Measurements from ENCODE around the gene TXNL4B.

TXNL4B gene

DNA sequence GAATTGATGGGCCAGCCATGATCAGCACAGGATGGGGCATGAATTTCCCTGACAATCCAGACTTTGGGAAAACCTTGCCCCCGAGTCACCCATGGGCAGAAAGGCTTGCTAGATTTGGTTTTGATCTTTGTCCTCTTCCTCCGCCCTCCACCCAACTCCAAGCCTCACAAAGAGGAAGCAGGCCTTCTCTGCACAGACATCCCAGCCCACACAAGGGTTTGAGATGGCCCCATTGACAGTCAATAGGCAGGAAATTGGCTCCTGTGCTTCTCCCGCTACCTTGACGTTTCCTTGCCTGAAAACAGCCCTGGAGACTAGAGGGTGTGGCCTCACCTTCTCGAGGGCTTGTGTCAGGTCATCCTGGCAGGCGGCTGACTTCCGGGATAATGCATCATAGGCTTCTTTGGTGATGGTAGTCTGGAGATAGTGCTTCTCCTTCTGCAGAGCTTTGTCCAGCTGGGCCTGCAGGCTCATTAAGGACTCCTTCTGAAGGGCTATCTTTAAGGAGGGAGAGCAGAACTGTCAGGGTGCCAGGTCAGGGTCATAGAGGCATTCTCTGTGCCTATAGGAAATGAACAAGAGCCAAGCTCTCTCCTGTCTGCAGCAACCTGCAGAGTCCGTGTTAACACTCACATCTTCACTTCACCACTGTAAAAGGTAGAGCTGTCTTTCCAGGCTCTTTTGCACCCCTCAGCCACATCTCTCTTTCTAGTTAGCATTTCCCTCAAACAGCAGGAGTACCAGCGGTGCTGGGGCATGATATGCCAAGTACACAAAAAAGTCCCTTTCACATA is 32.4 kb upstream of the TXNL4B start:
- Histone ChIP-seq H3K27me3 (ENCODE audit: control insufficient read depth, insufficient read depth, low read length) (no peaks in the 10 kb centered on the region), H3K9ac (ENCODE audit: low read length) (no peak overlapping the region), H3K36me3 (ENCODE audit: control insufficient read depth, insufficient read depth, low read length) (no peaks in the 10 kb centered on the region), H3K9me3 (ENCODE audit: control insufficient read depth, low read length) (no peaks in the 10 kb centered on the region), H3K4me3 (ENCODE audit: low read length) (no peak overlapping the region), H3K4me1 (ENCODE audit: control insufficient read depth, insufficient read depth, low read length) (peaks cover 15% of the 10 kb centered on the region)

GRCh38 chr16:72124761-72125634 is 31.6 kb upstream of the TXNL4B start:
- Histone ChIP-seq H3K4me3 (ENCODE audit: low read length) (no peak overlapping the region), H3K9me3 (ENCODE audit: control insufficient read depth, low read length) (no peaks in the 10 kb centered on the region), H3K36me3 (ENCODE audit: control insufficient read depth, insufficient read depth, low read length) (no peaks in the 10 kb centered on the region), H3K4me1 (ENCODE audit: control insufficient read depth, insufficient read depth, low read length) (peaks cover 15% of the 10 kb centered on the region), H3K27me3 (ENCODE audit: control insufficient read depth, insufficient read depth, low read length) (no peaks in the 10 kb centered on the region), H3K9ac (ENCODE audit: low read length) (no peak overlapping the region)

DNA sequence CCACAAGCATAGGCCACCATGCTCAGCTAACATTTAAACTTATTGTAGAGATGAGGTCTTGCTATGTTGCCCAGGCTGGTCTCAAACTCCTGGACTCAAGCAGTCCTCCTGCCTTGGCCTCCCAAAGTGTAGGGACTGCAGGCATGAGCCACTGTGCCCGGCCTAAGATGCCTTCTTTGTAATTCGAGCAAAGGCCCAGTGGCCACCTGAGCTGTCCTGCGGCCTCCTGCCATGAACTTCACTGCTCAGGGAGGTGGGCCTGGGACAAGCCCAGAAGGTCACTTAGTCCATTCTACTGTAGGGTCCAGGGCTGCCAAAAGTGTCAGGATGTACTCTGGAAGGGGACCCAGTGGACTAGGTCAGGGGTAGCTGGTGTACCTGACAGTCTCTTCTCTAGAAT is 30.7 kb upstream of the TXNL4B start:
- no peak overlapping the region for H3K4me3 ChIP-seq (ENCODE audit: low read length)
- H3K36me3 ChIP-seq (ENCODE audit: control insufficient read depth, insufficient read depth, low read length) = no peaks in the 10 kb centered on the region

GRCh38 chr16:72123426-72123825 is 30.0 kb upstream of the TXNL4B start:
- H3K27me3 ChIP-seq (ENCODE audit: control insufficient read depth, insufficient read depth, low read length) = no peaks in the 10 kb centered on the region
- H3K9me3 ChIP-seq (ENCODE audit: control insufficient read depth, low read length) = no peaks in the 10 kb centered on the region
- no peak overlapping the region for H3K9ac ChIP-seq (ENCODE audit: low read length)
- H3K4me1 ChIP-seq (ENCODE audit: control insufficient read depth, insufficient read depth, low read length) = peaks cover 15% of the 10 kb centered on the region
- no peak overlapping the region for H3K4me3 ChIP-seq (ENCODE audit: low read length)
- H3K36me3 ChIP-seq (ENCODE audit: control insufficient read depth, insufficient read depth, low read length) = no peaks in the 10 kb centered on the region

More for the DNA sequence above, 30.7 kb upstream of the TXNL4B start:
- H3K4me1 ChIP-seq (ENCODE audit: control insufficient read depth, insufficient read depth, low read length) = peaks cover 15% of the 10 kb centered on the region
- no peaks in the 10 kb centered on the region for H3K27me3 ChIP-seq (ENCODE audit: control insufficient read depth, insufficient read depth, low read length)
- H3K9me3 ChIP-seq (ENCODE audit: control insufficient read depth, low read length) = no peaks in the 10 kb centered on the region
- H3K9ac ChIP-seq (ENCODE audit: low read length) = no peak overlapping the region

DNA sequence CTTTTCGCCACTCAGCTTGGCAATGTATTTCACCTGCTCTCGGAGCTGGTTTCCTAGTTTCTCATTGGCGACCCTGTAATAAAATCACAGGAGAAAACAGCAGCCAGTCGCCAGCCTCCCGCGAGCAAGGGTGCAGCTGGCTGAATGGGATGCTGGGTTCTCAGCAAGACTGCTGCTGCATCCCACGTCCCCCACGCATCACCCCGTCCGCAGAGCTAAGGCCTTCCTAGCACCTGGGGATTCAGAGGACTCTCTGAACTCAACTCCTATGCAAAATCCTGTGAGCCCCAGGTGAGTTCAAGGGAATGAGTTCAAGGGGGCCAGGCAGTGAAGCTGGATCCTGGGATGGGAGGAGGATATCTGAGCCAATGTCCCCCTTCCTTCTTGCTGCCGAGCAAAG is 29.5 kb upstream of the TXNL4B start:
- Histone ChIP-seq H3K4me1 (ENCODE audit: control insufficient read depth, insufficient read depth, low read length) (peaks cover 15% of the 10 kb centered on the region), H3K4me3 (ENCODE audit: low read length) (no peak overlapping the region), H3K36me3 (ENCODE audit: control insufficient read depth, insufficient read depth, low read length) (no peaks in the 10 kb centered on the region), H3K9me3 (ENCODE audit: control insufficient read depth, low read length) (no peaks in the 10 kb centered on the region), H3K9ac (ENCODE audit: low read length) (no peak overlapping the region), H3K27me3 (ENCODE audit: control insufficient read depth, insufficient read depth, low read length) (no peaks in the 10 kb centered on the region)

GRCh38 chr16:72122308-72122707 is 28.9 kb upstream of the TXNL4B start:
- Histone ChIP-seq H3K4me1 (ENCODE audit: control insufficient read depth, insufficient read depth, low read length) (peaks cover 15% of the 10 kb centered on the region), H3K27me3 (ENCODE audit: control insufficient read depth, insufficient read depth, low read length) (no peaks in the 10 kb centered on the region), H3K9me3 (ENCODE audit: control insufficient read depth, low read length) (no peaks in the 10 kb centered on the region), H3K4me3 (ENCODE audit: low read length) (no peak overlapping the region), H3K36me3 (ENCODE audit: control insufficient read depth, insufficient read depth, low read length) (no peaks in the 10 kb centered on the region), H3K9ac (ENCODE audit: low read length) (no peak overlapping the region)

GRCh38 chr16:72120026-72120425 is 26.6 kb upstream of the TXNL4B start:
- H3K9ac ChIP-seq (ENCODE audit: low read length) = no peak overlapping the region
- H3K36me3 ChIP-seq (ENCODE audit: control insufficient read depth, insufficient read depth, low read length) = no peaks in the 10 kb centered on the region
- no peaks in the 10 kb centered on the region for H3K27me3 ChIP-seq (ENCODE audit: control insufficient read depth, insufficient read depth, low read length)
- no peak overlapping the region for H3K4me3 ChIP-seq (ENCODE audit: low read length)
- no peaks in the 10 kb centered on the region for H3K9me3 ChIP-seq (ENCODE audit: control insufficient read depth, low read length)
- peaks cover 5% of the 10 kb centered on the region for H3K4me1 ChIP-seq (ENCODE audit: control insufficient read depth, insufficient read depth, low read length)

GRCh38 chr16:72113616-72113945 is 20.2 kb upstream of the TXNL4B start:
- Histone ChIP-seq H3K9ac (ENCODE audit: low read length) (no peak overlapping the region), H3K9me3 (ENCODE audit: control insufficient read depth, low read length) (no peaks in the 10 kb centered on the region), H3K36me3 (ENCODE audit: control insufficient read depth, insufficient read depth, low read length) (peaks cover 17% of the 10 kb centered on the region), H3K4me1 (ENCODE audit: control insufficient read depth, insufficient read depth, low read length) (no peaks in the 10 kb centered on the region), H3K27me3 (ENCODE audit: control insufficient read depth, insufficient read depth, low read length) (no peaks in the 10 kb centered on the region), H3K4me3 (ENCODE audit: low read length) (no peak overlapping the region)

DNA sequence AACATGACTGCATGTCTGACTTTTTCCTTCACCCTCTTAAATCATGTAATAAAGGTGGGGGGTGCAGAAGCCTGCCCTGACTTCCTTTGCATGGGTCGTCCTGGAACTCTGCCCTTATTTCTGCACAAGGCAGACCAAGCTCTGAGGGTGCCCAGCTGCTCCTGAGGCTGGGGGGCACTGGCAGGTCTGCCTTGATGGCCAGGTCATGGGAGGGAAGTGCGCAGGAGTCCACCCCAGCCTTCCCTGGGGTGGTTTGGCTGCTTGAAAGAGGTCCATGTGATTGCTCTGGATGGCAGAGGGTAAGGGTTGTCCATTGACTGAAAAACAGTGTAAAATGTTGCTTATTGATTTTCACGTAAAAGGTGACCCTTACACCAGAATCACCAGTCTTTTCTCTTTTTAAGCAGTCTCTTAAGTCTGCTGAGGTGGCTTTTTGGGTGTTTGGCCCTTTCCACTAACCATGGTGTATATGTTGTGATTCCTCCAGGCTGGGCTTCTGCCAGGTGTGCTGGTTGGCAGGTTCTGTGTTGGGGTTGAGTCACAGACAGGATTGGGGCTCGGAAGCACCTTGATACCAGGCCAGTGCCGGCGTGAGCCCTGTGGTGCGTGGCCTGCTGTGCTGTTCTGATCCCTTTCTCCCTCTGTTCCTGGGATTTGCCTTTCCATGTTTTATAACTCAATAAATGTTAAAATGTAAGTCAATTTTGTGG is 19.6 kb upstream of the TXNL4B start:
- H3K9me3 ChIP-seq (ENCODE audit: control insufficient read depth, low read length) = no peaks in the 10 kb centered on the region
- H3K27me3 ChIP-seq (ENCODE audit: control insufficient read depth, insufficient read depth, low read length) = no peaks in the 10 kb centered on the region
- H3K9ac ChIP-seq (ENCODE audit: low read length) = no peak overlapping the region
- peaks cover 19% of the 10 kb centered on the region for H3K36me3 ChIP-seq (ENCODE audit: control insufficient read depth, insufficient read depth, low read length)
- H3K4me3 ChIP-seq (ENCODE audit: low read length) = no peak overlapping the region
- no peaks in the 10 kb centered on the region for H3K4me1 ChIP-seq (ENCODE audit: control insufficient read depth, insufficient read depth, low read length)

DNA sequence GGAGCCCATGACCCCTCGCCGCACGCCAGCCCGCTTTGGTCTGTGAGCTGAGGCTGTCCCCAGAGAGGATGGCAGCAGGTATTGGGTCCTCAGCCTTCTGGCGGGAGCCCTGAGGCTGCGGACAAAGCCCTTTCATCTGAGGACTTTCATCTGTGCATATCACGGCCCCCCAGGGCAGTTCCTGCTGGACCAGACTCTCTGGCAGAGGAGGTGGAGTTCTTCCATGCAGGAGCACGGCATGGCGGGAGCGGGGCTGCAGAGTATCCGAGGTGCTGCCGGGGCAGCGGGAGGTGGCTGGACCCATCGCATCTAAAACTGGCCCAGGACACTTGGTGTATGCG is 19.0 kb upstream of the TXNL4B start:
- Histone ChIP-seq H3K27me3 (ENCODE audit: control insufficient read depth, insufficient read depth, low read length) (no peaks in the 10 kb centered on the region), H3K36me3 (ENCODE audit: control insufficient read depth, insufficient read depth, low read length) (peaks cover 20% of the 10 kb centered on the region), H3K9me3 (ENCODE audit: control insufficient read depth, low read length) (no peaks in the 10 kb centered on the region), H3K4me3 (ENCODE audit: low read length) (no peak overlapping the region), H3K4me1 (ENCODE audit: control insufficient read depth, insufficient read depth, low read length) (no peaks in the 10 kb centered on the region), H3K9ac (ENCODE audit: low read length) (no peak overlapping the region)

GRCh38 chr16:72111657-72112451 is 18.4 kb upstream of the TXNL4B start:
- no peak overlapping the region for H3K9ac ChIP-seq (ENCODE audit: low read length)
- H3K4me1 ChIP-seq (ENCODE audit: control insufficient read depth, insufficient read depth, low read length) = no peaks in the 10 kb centered on the region
- H3K36me3 ChIP-seq (ENCODE audit: control insufficient read depth, insufficient read depth, low read length) = peaks cover 20% of the 10 kb centered on the region
- H3K4me3 ChIP-seq (ENCODE audit: low read length) = no peak overlapping the region
- no peaks in the 10 kb centered on the region for H3K27me3 ChIP-seq (ENCODE audit: control insufficient read depth, insufficient read depth, low read length)
- H3K9me3 ChIP-seq (ENCODE audit: control insufficient read depth, low read length) = no peaks in the 10 kb centered on the region

Measured in mucosa of stomach (tissue), 1 donor.